Measurements from ENCODE around the gene DHRSX.
"Not testable (repeated sequence)": the region's sequence is repeated elsewhere in the genome, so short reads cannot be mapped to it uniquely, and the experiment has no call there.

Gene DHRSX

GRCh38 chrX:2242980-2243379, 257.8 kb downstream of the DHRSX start:
- no peak for DNase-seq

GRCh38 chrX:2242326-2242725, 258.4 kb downstream of the DHRSX start:
- no peak for DNase-seq

- not testable (repeated sequence) for DNase-seq
Measured at GRCh38 chrX:2241496-2241895, 259.3 kb downstream of the DHRSX start.

- not testable (repeated sequence) for DNase-seq
Measured at GRCh38 chrX:2240761-2241160, 260.0 kb downstream of the DHRSX start.

- no peak for DNase-seq
Measured at GRCh38 chrX:2237976-2238375, 262.8 kb downstream of the DHRSX start.

- no peak for DNase-seq
Measured at GRCh38 chrX:2231570-2232192, 269.1 kb downstream of the DHRSX start.

GRCh38 chrX:2230457-2230856, 270.3 kb downstream of the DHRSX start:
- no peak for DNase-seq

- DNase-seq, result no peak
Measured at GRCh38 chrX:2228536-2228935, 272.2 kb downstream of the DHRSX start.

GRCh38 chrX:2226906-2227656, 273.7 kb downstream of the DHRSX start:
- DNase-seq, result no peak

- no peak for DNase-seq
Measured at GRCh38 chrX:2226182-2226581, 274.6 kb downstream of the DHRSX start.

GRCh38 chrX:2224597-2225235, 276.1 kb downstream of the DHRSX start:
- no peak for DNase-seq

GRCh38 chrX:2224161-2224560, 276.6 kb downstream of the DHRSX start:
- DNase-seq, result no peak

- no peak for DNase-seq
Measured at GRCh38 chrX:2220829-2221567, 279.8 kb downstream of the DHRSX start.

GRCh38 chrX:2220296-2220695, 280.5 kb downstream of the DHRSX start:
- no peak for DNase-seq

GRCh38 chrX:2214138-2214823, 286.5 kb downstream of the DHRSX start:
- not testable (repeated sequence) for DNase-seq

- not testable (repeated sequence) for DNase-seq
Measured at GRCh38 chrX:2211667-2212066, 289.1 kb downstream of the DHRSX start.

- DNase-seq, result no peak
Measured at GRCh38 chrX:2193273-2193592, 307.5 kb downstream of the DHRSX start.

GRCh38 chrX:2192584-2193272, 308.0 kb downstream of the DHRSX start:
- no peak for DNase-seq

- DNase-seq, result no peak
Measured at GRCh38 chrX:2188840-2189239, 311.9 kb downstream of the DHRSX start.

- DNase-seq, result no peak
Measured at GRCh38 chrX:2188330-2188792, 312.4 kb downstream of the DHRSX start.

GRCh38 chrX:2187352-2188115, 313.2 kb downstream of the DHRSX start:
- no peak for DNase-seq

Measured in NCI-H446 treated with DMSO at 0.1 percent for 48 hours (cell line).